HG03575 (cell line): ENCODE measurements around the gene DDX25.

ENCODE experiments used
- ATAC-seq: cut with Tn5 transposase; IDR thresholded peaks from one replicate; pipeline ENCODE4 v1.9.1; 2021; ENCODE audit not compliant: unreplicated experiment, insufficient number of reproducible peaks, low FRiP score; ENCODE audit errors: extremely low read depth

The DDX25 gene

DNA sequence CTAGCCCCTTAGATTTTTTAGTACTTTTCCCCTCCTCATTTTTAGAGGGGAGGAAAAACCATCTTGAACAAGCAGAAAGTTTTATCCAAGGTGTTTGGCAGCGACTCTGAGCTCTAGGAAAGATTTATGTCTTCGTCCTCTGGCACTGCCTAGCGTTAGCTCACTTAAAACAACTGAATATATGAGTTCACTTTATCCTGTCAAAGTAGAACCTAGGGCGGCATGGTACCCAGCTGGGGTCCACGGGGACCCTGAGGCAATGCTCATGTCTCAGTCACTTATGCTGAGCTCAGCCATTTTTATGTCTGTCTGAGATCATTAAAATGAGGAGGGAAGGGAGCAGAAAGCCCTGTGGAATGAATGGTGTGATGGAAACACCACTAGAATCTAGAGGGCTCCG lies 27.4 kb downstream of the DDX25 start:
- no peak for ATAC-seq

DNA sequence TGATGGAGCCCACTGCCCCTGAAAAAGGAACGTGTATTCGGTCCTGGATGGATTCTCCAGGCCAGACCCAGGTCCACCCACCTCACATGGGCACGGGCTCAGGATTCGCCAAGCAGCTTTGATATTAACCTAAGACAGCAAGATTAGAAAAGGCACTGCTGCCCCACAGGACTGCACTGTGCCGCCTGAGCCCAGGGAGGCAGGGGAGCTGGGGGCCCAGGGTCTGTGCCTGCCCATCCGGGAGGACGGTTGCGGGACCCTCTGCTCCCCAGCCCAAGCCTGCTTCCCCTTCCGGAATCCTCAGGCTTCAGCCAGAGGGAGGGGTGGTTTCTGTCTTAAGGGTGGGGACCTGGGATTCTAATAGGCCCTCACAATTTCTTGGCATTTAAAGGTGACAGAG lies 28.0 kb downstream of the DDX25 start:
- ATAC-seq = no peak

DNA sequence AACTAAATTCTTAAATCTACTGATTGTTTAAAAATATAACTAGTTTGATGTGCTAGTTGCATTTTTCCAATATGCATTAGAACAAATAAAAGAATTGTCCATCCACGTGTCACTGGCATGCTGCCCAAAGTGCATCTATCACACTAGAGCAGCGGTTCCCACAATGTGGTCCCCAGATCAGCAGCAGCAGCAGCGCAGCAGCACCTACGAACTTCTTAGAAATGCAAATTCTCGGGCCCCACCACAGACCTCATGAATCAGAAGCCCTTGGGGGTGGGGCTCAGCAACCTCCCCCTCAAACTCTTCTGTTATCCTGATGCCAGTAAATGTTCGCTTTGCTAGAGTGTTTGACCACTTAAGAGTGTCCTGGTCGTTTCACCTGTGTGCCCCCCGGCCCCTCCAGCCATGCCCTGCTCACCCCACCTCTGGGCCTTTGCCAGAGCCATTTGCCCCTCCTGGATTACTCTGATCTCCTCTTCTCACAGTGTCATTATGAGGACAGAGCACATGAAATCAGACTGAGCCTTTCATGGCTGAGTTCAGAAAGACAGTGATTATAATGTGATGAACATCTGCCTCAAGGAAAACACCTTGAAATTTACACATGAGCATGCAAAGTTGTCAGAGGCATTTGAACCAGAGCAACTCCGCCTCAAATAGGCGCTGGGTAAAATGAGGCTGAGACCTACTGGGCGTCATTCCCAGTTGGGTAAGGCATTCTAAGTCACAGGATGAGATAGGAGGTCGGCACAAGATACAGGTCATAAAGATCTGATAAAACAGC lies 28.9 kb downstream of the DDX25 start:
- no peak for ATAC-seq

DNA sequence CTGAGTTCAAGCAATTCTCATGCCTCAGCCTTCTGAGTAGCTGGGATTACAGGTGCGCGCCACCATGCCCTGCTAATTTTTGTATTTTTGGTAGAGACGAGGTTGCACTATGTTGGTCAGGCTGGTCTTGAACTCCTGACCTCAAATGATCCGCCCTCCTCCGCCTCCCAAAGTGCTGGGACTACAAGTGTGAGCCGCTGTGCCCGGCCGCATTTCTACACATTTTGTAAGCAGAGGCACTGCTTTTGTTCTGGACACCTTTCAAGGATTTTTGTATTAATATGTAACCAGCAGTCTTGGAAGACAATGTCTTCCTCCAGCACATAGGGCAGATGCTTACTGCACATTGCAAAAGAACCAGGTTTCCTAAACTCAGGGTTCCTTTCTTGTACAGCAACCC lies 30.2 kb downstream of the DDX25 start:
- no peak for ATAC-seq

DNA sequence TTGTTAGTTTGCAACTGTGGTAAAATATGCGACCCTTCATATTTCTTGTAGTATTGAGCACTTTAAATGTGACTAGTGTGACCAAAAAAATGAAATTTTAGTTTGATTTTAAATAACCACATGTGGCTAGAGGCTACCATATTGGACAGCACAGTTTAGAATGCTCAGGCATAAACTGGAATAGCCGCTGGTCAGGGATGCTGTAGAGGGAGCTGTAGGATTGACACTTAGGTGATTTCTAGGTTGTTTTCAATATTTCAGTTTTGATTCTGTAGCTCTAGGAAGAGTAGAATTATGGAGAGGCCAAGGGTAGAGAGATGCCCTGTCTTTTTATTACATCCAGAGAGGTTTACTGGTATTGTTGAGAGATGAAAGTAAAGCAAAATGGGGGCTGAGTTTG lies 30.7 kb downstream of the DDX25 start:
- no peak for ATAC-seq

DNA sequence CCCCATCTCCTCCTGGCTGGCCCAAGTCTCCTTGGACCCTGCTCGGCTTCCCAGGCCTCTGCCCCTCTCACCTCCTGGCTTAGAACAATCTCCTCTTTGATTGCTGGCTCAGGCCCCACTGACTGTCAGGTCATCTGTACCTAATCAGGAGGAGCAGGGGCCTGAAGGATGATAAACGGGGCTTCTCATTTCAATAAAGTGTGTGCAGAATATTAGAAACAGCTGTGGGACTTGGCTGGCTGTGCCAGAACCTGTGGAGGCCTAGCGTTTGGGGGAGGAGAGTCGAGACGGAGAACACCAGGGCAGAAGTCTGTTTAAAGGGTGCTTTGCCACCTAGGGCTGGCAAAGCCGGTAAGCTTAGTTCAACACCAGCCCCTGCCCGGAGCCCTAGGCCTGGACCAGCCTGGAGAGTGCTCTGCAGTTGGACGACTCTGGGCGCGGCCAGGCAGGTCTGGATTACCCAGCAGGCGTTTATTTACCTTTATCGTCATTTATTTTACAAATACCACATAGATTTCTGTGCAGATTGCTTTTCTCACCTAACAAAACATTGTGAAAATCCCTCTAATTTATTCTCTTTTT lies 31.4 kb downstream of the DDX25 start:
- no peak for ATAC-seq

DNA sequence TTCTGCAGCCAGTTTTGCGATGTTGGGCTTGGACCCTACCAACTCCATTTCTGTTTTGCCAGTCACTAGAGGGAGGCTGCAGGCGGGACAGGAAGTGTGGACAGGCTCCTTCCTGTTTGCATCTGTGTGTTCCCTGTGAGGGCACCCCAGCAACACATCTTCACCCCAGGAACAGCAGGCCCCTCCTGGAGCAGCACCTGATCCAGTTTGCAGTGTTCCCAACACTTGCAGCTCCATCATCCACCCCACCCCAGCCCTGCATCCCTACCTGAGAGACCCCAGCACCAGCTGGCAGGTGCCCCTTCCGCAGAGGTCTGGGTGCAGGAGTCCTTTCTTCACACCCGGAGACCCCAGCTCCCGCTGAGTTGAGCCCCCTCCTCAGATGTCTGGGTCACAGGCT lies 34.1 kb downstream of the DDX25 start:
- no peak for ATAC-seq

DNA sequence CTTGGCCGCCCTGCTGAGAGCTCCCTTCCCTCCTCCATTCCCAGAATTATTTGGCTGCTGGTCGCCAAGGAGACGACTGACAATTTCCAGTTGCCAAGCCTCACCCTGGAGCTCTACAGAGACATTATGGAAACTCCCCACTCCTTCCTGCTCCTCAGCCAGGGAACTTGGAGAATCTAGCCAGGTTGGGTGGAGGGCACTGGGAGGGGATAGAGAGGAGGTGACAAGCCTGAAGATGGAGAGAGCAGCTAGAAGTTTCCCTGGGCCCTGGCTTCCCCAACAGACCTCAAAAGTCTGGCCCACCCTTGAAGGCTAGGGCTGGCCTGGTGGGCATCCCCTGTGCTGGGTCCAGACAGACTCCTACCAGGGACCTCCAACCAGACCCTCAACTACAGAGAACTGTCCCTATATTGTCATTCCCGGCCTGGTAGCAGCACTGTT lies 34.8 kb downstream of the DDX25 start:
- no peak for ATAC-seq

DNA sequence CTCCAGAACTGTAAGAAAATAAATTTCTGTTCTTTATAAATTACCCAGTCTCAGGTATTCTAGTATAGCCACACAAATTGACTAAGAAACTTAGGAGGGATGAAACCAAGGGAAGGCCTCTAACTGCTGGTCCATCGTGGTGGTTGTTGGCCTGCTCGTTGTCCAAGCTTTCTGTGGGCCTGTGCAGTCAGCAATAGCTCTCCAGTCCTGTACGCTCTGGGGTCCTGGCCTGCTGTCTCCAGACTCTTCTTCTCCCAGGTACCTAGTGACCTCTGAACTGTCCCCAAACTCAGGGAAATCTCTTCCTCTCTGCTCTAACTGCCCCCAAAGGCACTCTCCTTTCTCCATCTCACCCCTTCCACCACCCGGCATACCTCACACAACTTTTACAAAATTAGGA lies 35.8 kb downstream of the DDX25 start:
- ATAC-seq = no peak

DNA sequence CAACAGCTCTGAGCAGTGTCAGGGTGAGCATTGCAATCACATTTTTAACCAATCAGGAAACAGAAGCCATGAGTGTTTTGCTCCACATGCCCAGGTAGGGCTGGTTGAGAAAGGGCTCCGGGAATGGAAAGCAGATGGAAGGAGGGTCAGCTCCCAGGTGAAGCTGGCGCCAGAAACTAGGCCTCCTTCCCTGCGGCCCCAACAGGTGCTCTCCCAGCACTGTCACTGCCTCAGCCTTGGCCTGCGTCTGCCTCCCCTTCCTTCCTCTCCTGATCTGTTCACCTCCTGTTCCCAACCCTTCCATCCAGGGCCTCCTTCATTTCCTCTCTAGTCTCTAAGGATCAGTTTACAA lies 36.9 kb downstream of the DDX25 start:
- no peak for ATAC-seq

DNA sequence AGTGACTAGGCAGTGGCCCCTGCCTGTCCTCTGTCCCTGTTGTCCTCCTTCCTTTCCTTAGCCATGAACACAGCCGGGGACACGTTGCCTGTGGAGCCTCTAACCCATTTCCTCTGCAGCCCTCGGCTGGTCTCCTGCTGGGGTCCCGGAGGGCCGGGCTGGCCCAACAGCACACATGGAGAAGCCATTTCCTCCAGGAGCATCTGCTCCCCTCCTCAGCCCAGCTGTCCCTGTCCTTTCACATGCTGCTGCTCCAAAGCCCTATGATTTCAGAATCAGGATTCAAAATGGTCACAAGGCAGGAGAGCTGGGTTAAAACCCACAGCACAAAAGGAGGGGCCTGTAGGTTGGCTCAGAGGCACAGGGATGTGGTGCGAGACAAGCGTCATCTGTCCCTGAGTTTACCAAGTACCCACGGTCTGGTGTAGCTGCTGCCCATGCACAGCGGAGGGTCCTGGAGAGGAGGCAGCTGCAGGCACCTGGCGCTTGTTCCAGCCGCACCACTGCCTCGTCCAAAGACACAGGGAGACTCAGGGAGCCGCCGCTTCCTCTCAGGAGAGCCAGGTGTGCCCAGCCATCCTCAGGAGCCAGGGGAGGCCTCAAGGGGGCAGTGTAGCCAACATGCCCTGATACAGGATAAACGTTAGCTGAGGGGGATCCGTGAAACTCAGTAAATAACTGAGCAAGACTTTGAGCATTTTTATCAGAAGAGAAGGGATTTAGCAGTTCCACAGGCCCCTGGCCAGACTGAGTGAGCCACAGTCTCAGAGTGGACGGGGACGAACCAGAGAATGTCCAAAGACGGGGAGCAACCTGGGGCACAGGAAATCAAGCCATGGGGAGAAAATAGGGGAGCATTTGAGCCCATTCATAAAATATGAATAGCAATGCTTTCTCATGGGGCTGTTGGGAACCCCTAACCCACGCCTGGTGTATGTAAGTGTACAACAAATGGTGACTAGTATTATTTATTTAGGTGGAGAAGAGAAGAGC lies 37.6 kb downstream of the DDX25 start:
- ATAC-seq = no peak

DNA sequence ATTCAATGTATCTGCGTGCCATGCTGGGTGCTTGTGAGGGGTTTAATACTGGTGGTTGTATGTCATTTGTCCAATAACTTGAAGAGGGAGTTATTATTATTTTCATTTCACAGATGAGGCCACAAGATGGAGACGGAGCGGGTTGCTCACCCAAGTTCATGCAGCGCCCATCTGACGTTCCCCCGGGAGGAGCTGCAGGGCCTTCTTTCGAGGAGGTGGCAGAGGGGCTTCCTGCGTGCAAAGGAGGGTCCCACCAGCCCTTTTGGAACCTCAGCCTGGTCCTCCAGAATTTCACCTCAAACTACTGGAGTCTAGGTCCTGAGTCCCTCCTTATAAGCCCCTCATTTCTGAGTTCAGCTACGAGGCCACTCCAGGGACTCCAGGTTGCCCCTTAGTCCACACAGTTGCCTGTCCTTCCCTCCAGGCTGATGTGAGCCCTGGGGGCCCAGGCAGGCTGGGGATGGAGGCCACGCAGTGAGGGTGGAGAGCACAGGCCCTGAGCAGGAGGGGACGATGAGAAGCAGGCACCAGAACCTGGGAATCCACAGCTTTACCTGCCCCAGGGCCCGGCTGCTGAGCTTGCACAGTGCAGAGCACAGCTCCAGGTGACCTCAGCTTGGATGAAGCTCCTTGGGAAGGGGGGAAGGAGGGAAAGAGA lies 38.6 kb downstream of the DDX25 start:
- ATAC-seq = no peak

DNA sequence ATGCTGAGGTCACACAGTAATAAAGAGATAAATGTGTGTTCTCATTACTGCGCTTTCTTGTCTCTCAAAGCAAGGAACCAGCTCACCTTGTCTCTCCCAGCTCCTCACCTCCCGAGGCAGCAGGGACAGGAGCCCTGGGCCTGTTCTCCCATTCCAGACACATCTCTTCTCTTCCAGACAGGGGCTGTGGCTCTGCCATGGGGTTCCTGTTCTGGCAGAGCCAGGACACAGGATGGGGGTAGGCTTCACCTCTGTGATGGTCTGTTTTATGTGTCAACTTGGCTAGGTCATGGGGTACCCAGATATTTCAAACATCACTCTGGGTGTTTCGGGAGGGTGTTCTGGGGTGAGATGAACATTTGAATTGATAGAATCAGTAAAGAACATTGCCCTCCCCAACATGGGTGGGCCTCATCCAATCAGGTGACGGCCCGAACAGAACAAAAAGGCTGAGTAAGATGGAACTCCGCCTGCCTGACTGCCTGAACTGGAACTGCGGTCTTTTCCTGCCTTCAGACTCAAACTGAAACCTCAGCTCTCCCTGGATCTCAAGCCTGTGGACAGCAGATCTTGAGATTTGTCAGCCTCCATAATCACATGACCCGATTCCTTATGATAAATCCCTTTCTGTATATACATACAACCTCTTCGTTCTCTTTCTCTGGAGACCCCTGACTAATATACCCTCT lies 39.5 kb downstream of the DDX25 start:
- ATAC-seq = no peak

DNA sequence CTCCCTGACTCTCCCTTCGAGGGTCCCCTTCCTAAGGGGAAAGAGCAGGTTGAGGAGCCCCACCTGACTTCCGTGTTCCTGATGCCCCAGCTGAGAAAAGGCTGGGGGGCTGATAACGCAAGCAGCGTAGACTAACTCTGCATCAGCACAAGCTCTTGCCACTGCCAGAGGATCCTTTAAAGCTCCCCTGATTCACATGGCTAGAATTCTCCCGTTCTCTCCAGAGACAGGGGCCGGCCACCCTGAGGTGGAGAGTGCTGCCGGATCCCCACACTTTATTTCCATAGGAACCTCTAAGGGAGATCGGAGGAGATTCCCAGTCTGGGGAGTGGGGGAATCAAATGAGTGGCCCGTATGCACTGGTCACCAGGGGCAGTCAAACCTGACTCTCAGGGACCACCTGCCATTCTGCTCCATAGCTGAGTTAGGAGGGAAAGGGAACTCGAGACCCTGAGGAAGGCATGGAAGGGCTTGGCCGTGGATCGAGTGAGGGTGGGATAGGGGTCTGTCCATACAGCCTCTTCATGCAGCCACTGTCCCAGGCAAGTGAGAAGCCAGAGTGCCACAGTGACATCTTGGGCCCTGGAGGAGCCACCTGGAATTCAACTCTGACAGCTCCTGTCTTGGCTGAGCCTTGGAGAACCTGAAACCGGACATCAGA lies 40.2 kb downstream of the DDX25 start:
- no peak for ATAC-seq

DNA sequence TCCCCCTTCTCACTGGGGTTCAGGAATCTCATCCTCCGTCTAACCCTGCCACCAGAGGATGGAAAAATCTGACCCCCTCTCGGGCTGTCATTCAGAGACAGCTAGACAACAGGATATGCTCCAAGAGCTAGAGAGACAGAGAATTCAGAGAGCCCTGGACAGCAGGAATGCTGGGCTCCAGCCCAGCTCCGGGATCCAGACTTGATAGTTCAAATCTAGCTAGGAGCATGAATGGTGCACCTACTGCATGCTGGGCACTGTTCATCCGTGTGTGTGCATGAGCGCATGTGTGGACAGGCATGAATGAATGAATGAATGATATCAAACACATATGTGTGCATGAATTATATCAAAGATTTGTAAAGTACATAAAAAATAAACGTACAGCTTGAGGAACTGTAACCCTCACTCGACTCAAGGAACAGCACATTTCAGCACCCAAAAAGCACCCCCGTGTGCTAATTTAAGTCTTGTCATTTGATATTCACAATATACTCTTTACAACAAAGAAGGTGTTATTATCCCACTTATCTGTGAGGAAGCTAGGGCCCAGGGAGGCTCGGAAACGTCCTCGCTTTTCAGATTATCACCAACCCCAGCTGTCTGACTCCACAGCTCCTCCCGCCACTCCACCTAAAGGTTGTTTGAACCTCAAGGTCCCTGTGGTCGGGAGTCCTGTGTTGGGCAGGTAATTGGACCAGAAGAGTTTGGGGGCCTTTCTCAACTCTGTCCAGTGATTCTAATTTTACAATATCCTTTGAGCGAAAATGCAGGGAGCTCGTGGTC lies 40.9 kb downstream of the DDX25 start:
- ATAC-seq = no peak

DNA sequence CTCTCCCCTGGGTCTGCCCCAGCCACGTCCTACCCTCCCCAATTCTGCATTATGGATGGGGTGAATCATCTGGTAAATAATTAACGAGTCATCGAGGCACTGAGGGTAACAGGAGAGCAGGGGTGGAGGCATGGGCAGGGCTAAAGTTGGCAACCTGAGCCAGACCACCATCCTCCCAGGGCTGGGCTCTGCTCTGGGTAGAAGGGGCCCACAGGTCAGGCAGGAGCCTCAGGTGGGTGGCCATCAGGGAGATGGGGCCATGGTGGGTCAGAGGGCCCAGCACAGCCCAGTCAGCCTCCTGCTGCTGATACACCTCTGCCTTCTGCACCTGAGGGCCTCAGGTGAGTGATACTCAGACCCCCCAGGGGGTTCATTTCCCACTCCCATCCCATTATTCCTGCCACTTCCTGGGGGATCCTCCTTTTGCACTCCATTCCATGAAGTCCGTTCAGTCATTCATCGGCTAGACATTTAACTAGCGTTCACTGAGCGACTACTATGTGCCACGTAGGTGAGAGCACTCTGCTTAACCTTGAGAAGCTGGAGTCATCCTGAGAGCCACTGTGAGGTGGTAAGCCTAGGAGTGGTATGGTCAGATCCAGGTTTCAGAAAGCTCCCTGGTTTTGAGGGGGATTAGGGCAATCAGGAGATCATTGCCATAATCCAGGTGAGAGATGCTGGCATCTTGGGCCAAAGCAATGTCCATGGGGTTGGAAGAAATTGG lies 41.7 kb downstream of the DDX25 start, which contains the start of gene VSIG10L2:
TSS of gene VSIG10L2 (plus strand) at position 248 of the 724 bp plus-strand sequence. CDS start at position 260, 12 bp downstream.
- no peak for ATAC-seq
